Left lung (tissue), 10 donors: ENCODE measurements around the gene TAS1R3. TPM values are rescaled to one million over a fixed set of nuclear protein-coding genes. Genes with fewer than 3 reads are reported as not detected.

Experiments used
- ATAC-seq: fragments of 200-7000 bp; cut with Tn5 transposase; one replicate; pipeline ENCODE4 v1.9.1; 2020; ENCODE audit warnings: moderate library complexity
- DNase-seq, 4 donors: peaks; one replicate each; pipeline ENCODE4 v3.0.0-alpha.2; 2013 to 2020
- H3K27ac ChIP-seq, 2 donors: fragments of 200-600 bp; sonication (generic) in 1 of 2; one replicate each; pipeline versions ENCODE4 v1.5.0 to v1.8.0; 2020 to 2021
- H3K27me3 ChIP-seq, 2 donors: fragments of 200-600 bp; sonication (generic) in 1 of 2; one replicate each; pipeline versions ENCODE4 v1.5.0 to v1.8.0; 2020 to 2021
- H3K36me3 ChIP-seq, 2 donors: fragments of 200-600 bp; sonication (generic) in 1 of 2; one replicate each; pipeline versions ENCODE4 v1.5.0 to v1.8.0; 2020 to 2021
- H3K4me1 ChIP-seq, 2 donors: fragments of 200-600 bp; one replicate each; pipeline ENCODE4 v1.8.0; 2021
- H3K4me3 ChIP-seq, 2 donors: fragments of 200-600 bp; sonication (generic) in 1 of 2; one replicate each; pipeline versions ENCODE4 v1.5.0 to v1.8.0; 2020 to 2021; ENCODE audit warnings: mild to moderate bottlenecking in 1 of 2
- H3K9me3 ChIP-seq, 2 donors: fragments of 200-600 bp; sonication (generic) in 1 of 2; one replicate each; pipeline versions ENCODE4 v1.5.0 to v1.8.0; 2020 to 2021
- CTCF ChIP-seq, 2 donors: fragments of 200-600 bp; sonication (generic) in 1 of 2; IDR thresholded peaks; one replicate each; pipeline versions ENCODE4 v1.5.0 to v1.8.0; 2021; ENCODE audit warnings: antibody characterized with exemption in 2 of 2
- intact Hi-C, 2 donors: fragments of 100-400 bp; cut with DNase I; formaldehyde crosslinking; loops; one replicate each; pipeline versions ENCODE4 v1.11.2 to v1.14.2; 2022
- polyA plus RNA-seq, 6 donors: library from polyadenylated mRNA; unstranded; fragments of 120-200 nt; gene quantifications; one replicate each; pipeline ENCODE4 v1.2.1, GENCODE V29; 2013; ENCODE audit not compliant: insufficient read length in 6 of 6
- total RNA-seq, 2 donors: library from RNA; stranded (reverse); fragmentation: NEBNext Ultra II Directional; extraction: Animal tissue kit (Norgen Biotek cat#: 25700); gene quantifications; one replicate each; pipeline ENCODE4 v1.2.1, GENCODE V29; 2021
- donor health status: DM: no; HTN: yes; CAD: no.
- donor health status: DM: no; HTN: no; CAD: no.

TAS1R3 gene
- total and polyA plus RNA-seq, 8 donors = 0.20 to 0.75 (median 0.34) TPM

GRCh38 chr1:1353389-1354151 is 22.5 kb downstream of the TAS1R3 start:
- no peak overlapping the region for H3K27ac ChIP-seq
- intact Hi-C loops = no loop called here

DNA sequence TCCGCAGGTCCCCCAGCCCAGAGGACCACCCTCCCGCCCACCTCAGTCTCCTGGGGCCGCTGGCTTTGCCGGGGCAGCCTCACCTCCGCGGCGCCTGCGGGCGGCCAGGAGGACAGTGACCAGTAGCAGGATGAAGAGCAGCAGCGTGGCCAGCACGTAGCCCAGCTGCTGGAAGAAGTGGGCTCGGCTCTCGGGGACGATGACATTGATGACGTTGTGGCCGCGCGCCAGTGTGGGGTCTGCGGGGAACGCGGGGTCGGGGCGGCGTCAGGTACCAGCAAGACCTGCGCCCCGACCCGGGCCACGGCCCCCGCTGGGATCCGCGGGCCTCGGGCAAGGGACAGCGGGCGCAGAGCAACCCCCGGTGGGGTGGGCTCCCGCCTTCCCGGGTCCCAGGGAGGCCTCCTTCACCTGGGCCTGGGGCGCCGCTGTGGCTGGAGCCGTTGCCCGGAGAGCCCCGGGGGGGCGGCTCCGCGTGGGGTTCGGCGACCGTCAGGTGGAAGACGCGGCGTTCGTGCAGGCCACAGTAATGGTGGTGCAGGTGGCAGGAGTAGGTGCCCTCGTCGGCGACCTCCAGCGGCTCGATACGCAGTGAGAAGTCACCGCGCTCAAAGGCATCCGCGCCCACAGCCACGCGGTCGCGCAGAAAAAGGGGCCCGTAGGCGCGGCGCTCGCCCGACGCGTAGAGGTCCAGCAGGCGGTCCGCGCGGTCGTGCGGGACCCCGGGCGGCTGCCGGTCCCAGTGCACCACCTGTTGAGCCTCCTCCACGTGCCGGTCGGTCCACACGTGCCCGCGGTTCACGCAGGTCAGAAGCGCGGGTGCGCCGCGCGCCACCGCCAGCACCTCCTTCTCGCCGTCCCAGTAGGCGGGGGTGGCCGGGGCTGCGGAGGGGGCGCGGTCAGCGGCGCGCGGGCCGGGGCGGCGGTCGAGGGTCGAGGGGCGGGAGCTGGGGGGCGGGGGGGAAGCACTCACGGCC is 23.5 kb downstream of the TAS1R3 start:
- Histone ChIP-seq H3K4me3 (no peak overlapping the region), H3K9me3 (no peaks in the 10 kb centered on the region), H3K36me3 (no peaks in the 10 kb centered on the region), H3K27me3 (peaks cover 21 to 83% of the 10 kb centered on the region in 2 donors), H3K4me1 (peaks cover 10 to 46% of the 10 kb centered on the region in 2 donors), H3K27ac (no peak overlapping the region)
- no peak for TF ChIP-seq CTCF (IDR thresholded peaks at IDR 0.05)
- intact Hi-C loops = no loop called here
- no peak for ATAC-seq
- peak in 1 of 4 donors; percentile 80 for DNase-seq

More at GRCh38 chr1:1353389-1354151, 22.5 kb downstream of the TAS1R3 start:
- DNase-seq = peak in 1 of 4 donors; percentile 68
- Histone ChIP-seq H3K4me1 (peaks cover 4 to 43% of the 10 kb centered on the region in 2 donors), H3K36me3 (no peaks in the 10 kb centered on the region), H3K4me3 (no peak overlapping the region), H3K9me3 (no peaks in the 10 kb centered on the region), H3K27me3 (peaks cover 21 to 73% of the 10 kb centered on the region in 2 donors)
- ATAC-seq = no peak
- TF ChIP-seq CTCF (IDR thresholded peaks at IDR 0.05) = no peak

- intact Hi-C loops = no loop called here
- Histone ChIP-seq H3K9me3 (no peaks in the 10 kb centered on the region), H3K4me3 (peak overlapping the region in 1 of 2 donors; percentile 3), H3K36me3 (no peaks in the 10 kb centered on the region), H3K27me3 (peaks cover 21 to 91% of the 10 kb centered on the region in 2 donors), H3K4me1 (peaks cover 14 to 49% of the 10 kb centered on the region in 2 donors), H3K27ac (no peak overlapping the region)
- DNase-seq (peak in 2 of 4 donors; percentile 61 to 84), ATAC-seq (no peak)
- TF ChIP-seq CTCF (IDR thresholded peaks at IDR 0.05) = no peak
Observed at GRCh38 chr1:1355416-1355815, 24.3 kb downstream of the TAS1R3 start.

- no peak for ATAC-seq
- H3K27me3 ChIP-seq = peaks cover 21 to 100% of the 10 kb centered on the region in 2 donors
- H3K27ac ChIP-seq = no peak overlapping the region
- no peak for DNase-seq
- H3K4me3 ChIP-seq = peak overlapping the region; percentile 40 to 42
- intact Hi-C loops = no loop called here
- no peaks in the 10 kb centered on the region for H3K9me3 ChIP-seq
- no peak for TF ChIP-seq CTCF (IDR thresholded peaks at IDR 0.05)
- no peaks in the 10 kb centered on the region for H3K36me3 ChIP-seq
- H3K4me1 ChIP-seq = peaks cover 17 to 49% of the 10 kb centered on the region in 2 donors
Observed at GRCh38 chr1:1356166-1356795, 25.2 kb downstream of the TAS1R3 start.
